GM12865 (cell line): ENCODE data around the gene ANGEL2.
A peak's percentile ranks its signal among the peaks of the same experiment; 100 is the strongest.

ENCODE experiments used
- DNase-seq: peaks from one replicate; pipeline ENCODE4 v3.0.0; 2010; ENCODE audit warnings: low read depth
- H3K4me3 ChIP-seq: 2 replicates; pipeline ENCODE4 v1.5.1; 2011; ENCODE audit warnings: mild to moderate bottlenecking, low read depth, low read length, control low read depth
- TF ChIP-seq, protein P1 (sequence below): IDR thresholded peaks from 2 replicates; pipeline ENCODE4 v1.5.1; 2011; ENCODE audit warnings: low read length, control low read depth, low read depth, inconsistent platforms; ENCODE audit not compliant: insufficient read depth; ENCODE audit errors: missing control alignments

ANGEL2 gene

DNA sequence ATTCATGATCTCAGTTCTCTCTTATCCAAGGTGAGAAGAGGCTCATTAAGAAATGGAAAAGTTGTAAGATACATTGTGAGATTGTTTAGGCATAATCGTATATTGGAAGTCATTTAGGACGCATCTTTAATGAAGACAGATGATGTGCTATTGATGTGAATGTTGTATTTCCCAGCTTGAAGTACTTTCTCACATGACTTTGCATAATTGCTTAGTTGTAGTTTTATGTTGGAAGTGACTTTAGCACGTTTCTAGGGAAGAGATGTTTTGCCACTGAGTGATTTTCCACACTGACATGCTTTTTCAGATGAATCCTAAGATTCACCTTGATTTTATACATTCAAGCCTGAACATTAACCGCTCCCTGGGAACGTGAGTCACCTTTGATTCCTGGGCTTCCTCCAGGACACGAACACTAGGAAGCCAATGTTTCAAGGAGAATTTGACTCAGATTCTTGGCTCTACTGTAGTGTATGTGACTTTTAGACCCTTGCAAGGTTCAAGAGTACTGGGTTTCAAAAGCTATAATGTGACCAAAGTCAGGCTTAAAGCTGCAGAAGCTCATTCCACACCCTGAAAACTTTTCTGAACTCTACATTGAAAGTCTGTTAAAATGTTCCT, 27.9 kb downstream of the ANGEL2 start:
- no peak overlapping the region for H3K4me3 ChIP-seq
- DNase-seq: no peak
- TF ChIP-seq, protein P1, sequence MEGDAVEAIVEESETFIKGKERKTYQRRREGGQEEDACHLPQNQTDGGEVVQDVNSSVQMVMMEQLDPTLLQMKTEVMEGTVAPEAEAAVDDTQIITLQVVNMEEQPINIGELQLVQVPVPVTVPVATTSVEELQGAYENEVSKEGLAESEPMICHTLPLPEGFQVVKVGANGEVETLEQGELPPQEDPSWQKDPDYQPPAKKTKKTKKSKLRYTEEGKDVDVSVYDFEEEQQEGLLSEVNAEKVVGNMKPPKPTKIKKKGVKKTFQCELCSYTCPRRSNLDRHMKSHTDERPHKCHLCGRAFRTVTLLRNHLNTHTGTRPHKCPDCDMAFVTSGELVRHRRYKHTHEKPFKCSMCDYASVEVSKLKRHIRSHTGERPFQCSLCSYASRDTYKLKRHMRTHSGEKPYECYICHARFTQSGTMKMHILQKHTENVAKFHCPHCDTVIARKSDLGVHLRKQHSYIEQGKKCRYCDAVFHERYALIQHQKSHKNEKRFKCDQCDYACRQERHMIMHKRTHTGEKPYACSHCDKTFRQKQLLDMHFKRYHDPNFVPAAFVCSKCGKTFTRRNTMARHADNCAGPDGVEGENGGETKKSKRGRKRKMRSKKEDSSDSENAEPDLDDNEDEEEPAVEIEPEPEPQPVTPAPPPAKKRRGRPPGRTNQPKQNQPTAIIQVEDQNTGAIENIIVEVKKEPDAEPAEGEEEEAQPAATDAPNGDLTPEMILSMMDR: no peak

DNA sequence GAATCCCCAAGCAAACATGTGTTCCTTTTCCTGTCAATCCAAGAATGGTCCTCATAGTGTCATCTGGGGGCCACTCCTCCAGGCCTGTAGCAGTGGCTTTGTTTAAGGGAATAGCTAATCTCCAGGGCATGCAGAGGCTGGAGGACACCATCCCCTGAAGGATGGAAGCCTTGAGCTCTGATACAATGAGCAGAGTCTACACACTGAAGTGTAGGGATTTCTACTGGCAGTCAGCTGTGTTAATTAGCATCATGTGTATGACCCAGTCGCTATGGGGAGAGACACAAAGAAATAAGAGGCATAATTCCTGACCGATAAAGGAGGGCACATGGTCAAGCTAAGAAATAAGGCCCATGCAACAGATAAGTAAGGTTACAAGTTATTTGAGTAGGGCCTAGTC, 29.1 kb downstream of the ANGEL2 start:
- TF ChIP-seq, protein P1: no peak
- H3K4me3 ChIP-seq: no peak overlapping the region
- no peak for DNase-seq

DNA sequence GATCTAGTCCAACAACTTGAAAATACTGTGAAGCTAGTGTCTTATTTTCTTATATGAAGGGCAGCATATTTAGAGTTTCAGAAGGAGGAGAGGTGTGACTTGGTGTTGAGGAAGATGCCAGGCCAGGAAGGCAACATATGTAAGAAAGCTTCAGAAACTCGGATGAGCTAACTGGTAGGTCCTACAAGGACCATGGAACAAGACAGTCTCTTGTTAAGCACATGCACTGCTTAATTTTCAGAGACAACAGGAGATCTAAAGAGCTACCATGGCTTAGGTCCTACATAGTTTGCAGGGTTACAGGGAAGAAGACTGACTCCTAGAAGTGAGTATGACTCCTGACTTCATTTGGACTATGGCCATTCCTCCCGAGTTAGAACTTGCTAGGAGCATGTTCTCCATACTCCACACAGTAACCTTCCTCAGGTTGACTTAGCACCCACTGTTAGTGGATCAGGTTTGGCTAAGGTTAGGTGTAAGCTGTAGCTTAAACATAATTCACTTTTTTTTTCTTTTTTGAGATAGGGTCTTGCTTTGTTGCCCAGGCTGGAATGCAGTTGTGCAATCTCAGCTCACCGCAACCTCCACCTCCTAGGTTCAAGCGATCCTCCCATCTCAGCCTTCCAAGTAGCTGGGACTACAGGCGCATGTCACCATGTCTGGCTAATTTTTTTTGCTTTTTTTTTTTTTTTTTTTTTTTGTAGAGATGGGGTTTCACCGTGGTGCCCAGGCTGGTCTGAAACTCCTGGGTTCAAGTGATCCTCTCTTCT, 31.0 kb downstream of the ANGEL2 start:
- no peak overlapping the region for H3K4me3 ChIP-seq
- no peak for DNase-seq
- TF ChIP-seq, protein P1: no peak

DNA sequence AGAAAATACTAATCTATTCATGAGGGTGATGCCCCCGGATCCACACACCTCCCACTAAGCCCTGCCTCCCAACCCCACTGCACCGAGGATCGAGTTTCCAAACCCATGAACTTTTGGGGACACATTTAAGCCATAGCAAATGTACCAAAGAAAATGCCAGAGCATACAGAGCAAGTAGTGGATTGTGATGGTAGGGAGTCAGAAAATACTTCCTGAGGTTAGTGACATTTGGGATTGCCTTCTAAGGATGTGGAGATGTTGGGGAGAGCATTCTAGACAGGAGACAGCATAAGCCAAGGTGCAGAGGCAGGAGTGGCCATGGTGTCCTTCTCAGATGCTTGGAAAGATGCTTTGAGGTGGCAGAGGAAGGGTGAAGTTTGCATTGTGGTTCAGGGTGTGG, 32.2 kb downstream of the ANGEL2 start:
- TF ChIP-seq, protein P1: no peak
- DNase-seq: no peak
- H3K4me3 ChIP-seq: no peak overlapping the region

DNA sequence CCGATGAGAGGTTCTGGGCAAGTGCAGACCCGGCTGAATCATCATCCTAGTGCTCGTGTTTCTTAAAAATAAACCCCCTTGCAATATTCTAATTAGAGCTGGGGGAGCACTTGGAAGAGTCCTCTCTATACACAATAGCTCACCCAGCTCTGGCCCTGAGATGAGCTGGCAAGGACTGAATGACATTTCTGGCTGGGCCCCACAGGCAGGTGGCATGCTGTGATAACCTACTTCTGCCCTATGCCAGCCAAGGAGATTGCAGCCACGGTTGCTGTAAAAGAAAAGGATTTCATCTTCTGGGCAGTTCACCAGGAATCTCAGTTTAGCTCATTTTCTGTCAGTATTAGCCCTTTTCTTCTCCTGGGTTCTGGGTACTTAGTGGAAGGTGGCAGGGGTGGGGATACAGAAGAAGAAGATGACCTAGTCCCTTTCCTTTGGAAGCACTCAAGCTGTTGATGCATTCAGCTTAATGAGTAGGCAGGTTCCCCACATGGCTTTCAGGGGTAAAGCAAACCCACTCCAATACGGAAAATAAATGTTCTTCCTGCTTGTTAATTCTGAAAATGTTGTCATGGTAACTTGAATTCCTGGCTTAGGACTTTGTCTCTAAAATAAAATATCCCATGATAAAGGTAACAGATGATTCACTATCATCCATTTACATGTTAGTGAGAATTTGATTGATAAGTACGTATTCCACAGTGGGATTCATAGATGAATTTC, 33.1 kb downstream of the ANGEL2 start:
- TF ChIP-seq, protein P1: no peak
- H3K4me3 ChIP-seq: no peak overlapping the region
- DNase-seq: no peak

DNA sequence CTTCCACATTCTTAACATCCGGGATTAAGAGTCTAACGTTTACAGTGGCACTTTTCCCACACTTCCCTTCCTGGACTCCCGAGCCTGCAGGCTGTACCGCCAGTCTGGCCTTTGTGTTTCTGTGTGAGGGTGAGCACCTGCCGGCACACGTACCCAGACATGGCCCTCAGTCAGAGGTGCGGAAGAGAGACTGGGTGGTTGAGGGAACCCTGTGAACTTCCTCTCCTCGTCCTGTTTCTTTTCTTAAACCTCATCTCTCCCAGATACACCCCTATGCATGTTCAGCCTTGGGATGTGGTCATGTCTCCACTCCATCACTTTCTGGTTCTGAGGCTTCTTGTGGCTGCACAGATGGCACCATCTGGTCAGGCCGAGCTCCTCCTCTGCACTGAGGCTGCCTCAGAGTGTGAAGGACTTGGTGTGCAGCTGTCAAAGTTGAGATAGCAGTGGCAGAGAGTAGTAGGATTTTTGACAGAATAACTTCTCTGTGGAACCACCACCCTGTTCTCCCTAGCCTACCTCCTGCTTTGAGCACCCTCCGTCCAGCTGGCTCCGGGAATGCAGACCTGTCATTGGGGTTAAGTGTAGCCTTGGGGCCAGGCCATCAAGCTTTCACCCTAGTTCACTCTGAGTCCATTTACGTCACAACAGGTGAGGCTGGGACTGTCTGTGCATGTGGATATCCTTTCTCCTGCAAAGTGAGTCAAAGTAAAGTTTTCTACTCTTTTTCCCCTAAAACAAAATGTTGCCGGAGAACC, 33.9 kb downstream of the ANGEL2 start:
- TF ChIP-seq, protein P1: no peak
- peak; percentile 93 for DNase-seq
- no peak overlapping the region for H3K4me3 ChIP-seq
